Fibroblast of the aortic adventitia (primary cell): ENCODE data around the gene EML3. TPM values are rescaled to one million over a fixed set of nuclear protein-coding genes. Genes with fewer than 3 reads are reported as not detected.

Experiments
- DNase-seq: peaks from one replicate; pipeline ENCODE4 v3.0.0-alpha.2; 2010; ENCODE audit warnings: low read depth
- H3K4me3 ChIP-seq: 2 replicates; pipeline ENCODE4 v1.5.1; 2011; ENCODE audit warnings: low read depth, mild to moderate bottlenecking, control low read depth, low read length, moderate library complexity
- CTCF ChIP-seq: IDR thresholded peaks from 2 replicates; pipeline ENCODE4 v1.5.1; 2011; ENCODE audit warnings: mild to moderate bottlenecking, low read length, control low read depth, inconsistent platforms; ENCODE audit not compliant: insufficient read depth
- small RNA-seq: library from RNA; depleted of rRNA; stranded (forward); fragments of <200 nt; gene quantifications from one replicate; pipeline ENCODE3, GENCODE V24; 2012
- total RNA-seq: library from RNA; depleted of rRNA; stranded (reverse); fragments of >200 nt; gene quantifications from 2 replicates; pipeline ENCODE4 v1.2.3, GENCODE V29; 2012; ENCODE audit warnings: low replicate concordance

EML3 gene
- total RNA-seq, 1 donor = 22.3 TPM

DNA sequence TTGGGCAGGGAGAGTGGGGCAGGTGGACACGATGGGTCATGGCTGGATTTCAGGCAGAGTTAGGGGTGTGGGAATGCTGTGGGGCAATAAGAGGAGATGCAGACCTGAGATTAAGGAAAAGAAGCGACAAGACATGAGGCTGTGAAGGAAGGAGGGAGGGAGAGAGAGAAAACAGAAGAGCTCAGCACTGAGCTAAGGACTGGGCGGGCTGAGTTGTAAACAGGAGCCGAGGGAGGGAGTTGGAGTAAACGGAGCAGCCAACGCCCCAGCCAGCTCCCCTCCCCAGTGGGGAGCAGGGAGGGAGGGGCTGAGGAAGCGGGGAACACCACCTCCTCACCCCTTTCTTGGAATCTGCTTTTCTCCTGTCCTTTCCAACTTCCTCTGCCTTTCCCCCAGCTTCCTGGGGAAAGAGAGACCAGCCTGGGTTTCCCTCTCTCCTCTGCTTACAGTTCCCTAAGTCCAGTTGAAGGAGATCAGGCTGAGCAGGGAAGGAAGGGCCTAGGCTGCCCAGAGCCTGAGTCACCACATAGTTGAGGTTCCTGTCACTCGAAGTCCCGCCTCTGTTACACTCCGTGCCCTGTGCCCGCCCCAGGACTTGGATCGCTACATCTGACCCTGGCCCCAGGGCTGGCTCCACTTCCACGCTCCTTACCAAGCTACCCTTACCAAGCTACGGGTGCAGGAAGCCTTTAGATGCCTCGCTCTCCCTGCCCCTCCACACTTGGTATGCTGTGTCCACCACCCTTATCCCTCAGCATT lies 59.3 kb downstream of the EML3 start:
- peak; percentile 96 for DNase-seq
- H3K4me3 ChIP-seq = peak overlapping the region; percentile 57
- no peak for TF ChIP-seq CTCF

DNA sequence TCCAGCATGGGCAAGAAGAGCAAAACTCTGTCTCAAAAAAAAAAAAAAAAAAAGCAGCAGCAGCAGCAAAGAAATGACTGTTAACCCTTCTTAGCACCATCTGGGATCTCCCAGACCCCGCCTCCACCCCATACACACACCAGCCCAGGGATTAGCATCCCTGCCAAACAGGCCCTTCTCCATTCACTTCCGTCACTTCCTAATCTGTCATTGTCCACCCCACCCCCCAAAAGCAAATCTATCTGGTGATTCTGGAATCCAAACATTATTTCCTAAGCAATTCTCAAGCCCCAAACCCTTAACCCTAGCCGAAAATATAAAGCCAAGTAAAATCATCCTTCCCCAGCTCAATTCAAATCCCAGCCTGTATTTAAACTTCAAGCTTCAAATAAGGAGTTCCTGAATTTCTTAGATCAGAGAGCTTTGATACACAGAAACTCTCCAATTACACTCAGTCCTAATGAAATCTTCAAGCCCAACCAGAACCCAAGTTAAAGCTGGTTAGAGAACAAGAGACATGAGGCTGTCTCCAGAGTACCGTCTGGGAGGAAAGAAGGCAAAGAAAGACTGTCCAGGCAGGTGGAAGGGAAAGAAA lies 60.0 kb downstream of the EML3 start:
- DNase-seq = peak; percentile 35
- no peak for TF ChIP-seq CTCF

More for the DNA sequence above, 60.0 kb downstream of the EML3 start:
- H3K4me3 ChIP-seq = peak overlapping the region; percentile 57

Small RNA genes lying within 50 kb of the gene (small RNA-seq; reads per million reads assigned to genes)
- gene AP001458.1 (not detected), gene EEF1G (not detected), gene MIR6747 (not detected)

Other genes starting within 250 kb of the EML3 start
- gene SCGB1A1, start 193.7 kb downstream of the EML3 start, total RNA-seq = not detected in 2 replicates
- gene AHNAK, start 66.0 kb downstream of the EML3 start, total RNA-seq = 737 and 1,851 TPM in 2 replicates
- 1,443 and 1,493 TPM in 2 replicates for gene EEF1G, start 38.9 kb downstream of the EML3 start, total RNA-seq
- gene TUT1, start 21.3 kb downstream of the EML3 start, total RNA-seq = 4.5 and 9.4 TPM in 2 replicates
- gene MTA2, start 10.9 kb downstream of the EML3 start, total RNA-seq = 46.2 and 110 TPM in 2 replicates
- gene ROM1, start 482 bp upstream of the EML3 start, total RNA-seq = 4.6 and 26.4 TPM in 2 replicates
- 14.1 and 18.7 TPM in 2 replicates for gene B3GAT3, start 9.2 kb upstream of the EML3 start, total RNA-seq
- 203 and 208 TPM in 2 replicates for gene GANAB, start 33.8 kb upstream of the EML3 start, total RNA-seq
- 20.9 and 21.8 TPM in 2 replicates for gene INTS5, start 40.5 kb upstream of the EML3 start, total RNA-seq
- gene C11orf98, start 52.4 kb upstream of the EML3 start, total RNA-seq = 14.2 and 48.2 TPM in 2 replicates
- 9.8 and 10.8 TPM in 2 replicates for gene CSKMT, start 52.5 kb upstream of the EML3 start, total RNA-seq
- gene UQCC3, start 58.9 kb upstream of the EML3 start, total RNA-seq = 6.8 and 31.3 TPM in 2 replicates
- 4.2 and 4.5 TPM in 2 replicates for gene LBHD1, start 59.5 kb upstream of the EML3 start, total RNA-seq
- gene UBXN1, start 66.3 kb upstream of the EML3 start, total RNA-seq = 70.7 and 840 TPM in 2 replicates
- 39.0 and 62.0 TPM in 2 replicates for gene LRRN4CL, start 76.8 kb upstream of the EML3 start, total RNA-seq
- gene BSCL2, start 94.6 kb upstream of the EML3 start, total RNA-seq = 34.4 and 43.5 TPM in 2 replicates
- gene GNG3, start 94.9 kb upstream of the EML3 start, total RNA-seq = not detected in 2 replicates
- 10.4 and 16.7 TPM in 2 replicates for gene HNRNPUL2, start 114.7 kb upstream of the EML3 start, total RNA-seq
- gene TTC9C, start 115.7 kb upstream of the EML3 start, total RNA-seq = 20.3 and 40.1 TPM in 2 replicates
- 4.2 and 13.4 TPM in 2 replicates for gene ZBTB3, start 141.4 kb upstream of the EML3 start, total RNA-seq
- 17.0 and 76.5 TPM in 2 replicates for gene POLR2G, start 148.8 kb upstream of the EML3 start, total RNA-seq
- 15.6 and 42.9 TPM in 2 replicates for gene TAF6L, start 158.6 kb upstream of the EML3 start, total RNA-seq
- gene TMEM179B, start 174.6 kb upstream of the EML3 start, total RNA-seq = 39.4 and 54.7 TPM in 2 replicates
- 4.5 and 14.7 TPM in 2 replicates for gene TMEM223, start 179.2 kb upstream of the EML3 start, total RNA-seq
- gene NXF1, start 192.7 kb upstream of the EML3 start, total RNA-seq = 27.8 and 77.6 TPM in 2 replicates
- gene STX5, start 219.3 kb upstream of the EML3 start, total RNA-seq = 20.4 and 42.8 TPM in 2 replicates
- gene TEX54, start 220.1 kb upstream of the EML3 start, total RNA-seq = 0.54 TPM in 1 of 2 replicates, not detected in the other
- gene WDR74, start 226.8 kb upstream of the EML3 start, total RNA-seq = 29.5 and 29.8 TPM in 2 replicates